DND-41 (cell line): ENCODE measurements around the gene FOXP1.

Experiments
- CTCF ChIP-seq: IDR thresholded peaks from 2 replicates; pipeline ENCODE4 v1.5.1; 2012; ENCODE audit warnings: borderline replicate concordance, low read length, moderate library complexity, mild to moderate bottlenecking; ENCODE audit not compliant: poor library complexity, severe bottlenecking; ENCODE audit errors: extremely low read depth
- EZH2 ChIP-seq: IDR thresholded peaks from 3 replicates; pipeline ENCODE4 v1.6.1; 2012; ENCODE audit warnings: borderline replicate concordance, low read depth, mild to moderate bottlenecking, moderate library complexity, low read length, inconsistent platforms; ENCODE audit not compliant: severe bottlenecking

GRCh38 chr3:71389191-71389590 is 194.3 kb downstream of the FOXP1 start:
- TF ChIP-seq EZH2 (no peak), CTCF (no peak)
